Small intestine (tissue), 7 donors: ENCODE measurements around the gene MESD. TPM values are rescaled to one million over a fixed set of nuclear protein-coding genes. Genes with fewer than 3 reads are reported as not detected.
A peak's percentile ranks its signal among the peaks of the same experiment; 100 is the strongest.

Experiments used
- DNase-seq, 2 donors: peaks; one replicate each; pipeline versions ENCODE4 v3.0.0 to v3.0.0-alpha.2; 2013
- FAIRE-seq: peaks from 2 replicates; lab custom pipeline; 2012; peaks lifted over from hg19 to GRCh38; lab: Jason Lieb, UNC
- H3K27ac ChIP-seq, 3 donors: one replicate each; pipeline ENCODE4 v1.5.1; 2013; ENCODE audit warnings: low read length in 2 of 3, mild to moderate bottlenecking in 2 of 3, control low read depth in 1 of 3, inconsistent platforms in 1 of 3, low read depth in 1 of 3, moderate library complexity in 1 of 3
- H3K27me3 ChIP-seq, 3 donors: one replicate each; pipeline ENCODE4 v1.6.1; 2013; ENCODE audit warnings: low read length in 3 of 3, inconsistent platforms in 1 of 3; ENCODE audit not compliant: control insufficient read depth in 3 of 3, insufficient read depth in 3 of 3
- H3K36me3 ChIP-seq, 3 donors: one replicate each; pipeline ENCODE4 v1.6.1; 2013; ENCODE audit warnings: low read length in 3 of 3, inconsistent platforms in 1 of 3, low read depth in 1 of 3, mild to moderate bottlenecking in 1 of 3, moderate library complexity in 1 of 3; ENCODE audit not compliant: control insufficient read depth in 3 of 3, insufficient read depth in 2 of 3
- H3K4me1 ChIP-seq, 3 donors: one replicate each; pipeline ENCODE4 v1.6.1; 2013; ENCODE audit warnings: low read length in 2 of 3, inconsistent platforms in 1 of 3, low read depth in 1 of 3, mild to moderate bottlenecking in 1 of 3, moderate library complexity in 1 of 3; ENCODE audit not compliant: control insufficient read depth in 3 of 3, insufficient read depth in 2 of 3
- H3K4me3 ChIP-seq, 3 donors: one replicate each; pipeline ENCODE4 v1.5.1; 2013; ENCODE audit warnings: low read length in 3 of 3, control low read depth in 1 of 3, inconsistent platforms in 1 of 3, low read depth in 1 of 3, mild to moderate bottlenecking in 1 of 3, moderate library complexity in 1 of 3
- H3K9me3 ChIP-seq, 2 donors: one replicate each; pipeline ENCODE4 v1.6.1; 2013; ENCODE audit warnings: low read depth in 1 of 2, low read length in 1 of 2; ENCODE audit not compliant: control insufficient read depth in 2 of 2, insufficient read depth in 1 of 2
- WGBS, 3 donors: extraction: QIAGEN DNeasy Blood & Tissue Kit; methylation state at CpG; one replicate each; pipeline ENCODE4 v1.1.7; 2013; 5-methylcytosine and 5-hydroxymethylcytosine counted together
- polyA plus RNA-seq, 4 donors: library from polyadenylated mRNA; stranded (reverse) in 3 of 4; unstranded in 1 of 4; fragments of 200-250 nt in 3 of 4; fragments of 120-200 nt in 1 of 4; gene quantifications; one replicate each; pipeline versions ENCODE4 v1.2.1 to v1.2.3, GENCODE V29; 2013
- donor health status: healthy with polysubstance abuse.
- donor health status: control.
- donor health status: control.
- donor health status: Bipolar disorder and iron deficiency.
- donor health status: healthy.

MESD gene
- polyA plus RNA-seq, 4 donors, result 4.7 to 33.9 (median 13.6) TPM

- H3K4me1 ChIP-seq, result peaks cover 0 to 14% (median 4%) of the 10 kb centered on the region in 3 donors
- DNase-seq, result peak; percentile 92 to 96
- peaks cover 0 to 3% of the 10 kb centered on the region in 2 donors for H3K9me3 ChIP-seq
Measured at GRCh38 chr15:81000624-81001151, 11.1 kb upstream of the MESD start, which contains the start of gene TLNRD1. Gene TLNRD1 (plus strand): TSS chr15:81000923. CDS start chr15:81002272, 1,349 bp downstream.

DNA sequence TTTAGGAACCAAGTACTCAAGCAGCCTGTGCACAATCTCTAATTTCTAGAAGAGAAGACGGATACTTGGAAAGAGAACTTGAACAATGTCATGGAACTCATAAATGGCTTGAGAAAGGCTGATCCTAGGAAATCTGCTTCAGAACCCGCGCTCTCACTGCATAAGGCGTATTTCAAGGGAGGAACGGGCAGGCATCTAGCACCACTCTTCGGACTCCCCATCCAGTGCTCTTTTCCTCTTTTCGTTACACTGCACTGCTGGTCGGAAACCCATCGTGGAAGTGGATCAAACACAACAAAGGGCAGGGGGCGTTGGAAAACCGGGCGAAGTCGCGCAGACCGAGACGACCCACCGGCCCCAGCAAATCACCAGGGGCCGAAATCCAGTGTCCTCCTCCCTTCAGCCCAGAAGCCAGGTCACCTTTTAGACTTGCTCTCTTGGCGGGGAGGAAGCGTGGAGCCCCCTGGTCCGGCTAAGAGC, 10.6 kb upstream of the MESD start:
- H3K27me3 ChIP-seq, result no peaks in the 10 kb centered on the region
- DNase-seq (no peak), FAIRE-seq (no peak)
- peaks cover 0 to 9% (median 0%) of the 10 kb centered on the region in 3 donors for H3K36me3 ChIP-seq
- peaks cover 0 to 14% (median 4%) of the 10 kb centered on the region in 3 donors for H3K4me1 ChIP-seq
- peak overlapping the region; percentile 88 to 99 (median 90) for H3K27ac ChIP-seq
- WGBS, 3 donors, result 0 to 1% (median 1%) methylated on average over 21 of the region's 21 CpGs
- H3K9me3 ChIP-seq, result peaks cover 0 to 3% of the 10 kb centered on the region in 2 donors
- peak overlapping the region; percentile 86 to 92 (median 91) for H3K4me3 ChIP-seq

More at GRCh38 chr15:81000624-81001151, 11.1 kb upstream of the MESD start, which contains the start of gene TLNRD1:
- Histone ChIP-seq H3K27ac (peak within 1 kb of the TSS; percentile 88 to 99 (median 95)), H3K4me3 (peak within 1 kb of the TSS; percentile 86 to 92 (median 91)), H3K36me3 (peaks cover 0 to 9% (median 0%) of the 10 kb centered on the region in 3 donors), H3K27me3 (no peaks in the 10 kb centered on the region)
- 0 to 1% (median 0%) methylated on average over 48 to 66 of the region's 66 CpGs for WGBS, 3 donors
- FAIRE-seq, result no peak

- Histone ChIP-seq H3K36me3 (peaks cover 0 to 9% (median 0%) of the 10 kb centered on the region in 3 donors), H3K27me3 (no peaks in the 10 kb centered on the region), H3K4me3 (peak overlapping the region in 2 of 3 donors; percentile 86 to 92), H3K4me1 (peaks cover 0 to 14% (median 4%) of the 10 kb centered on the region in 3 donors), H3K9me3 (peaks cover 0 to 3% of the 10 kb centered on the region in 2 donors), H3K27ac (peak overlapping the region in 2 of 3 donors; percentile 90 to 99)
- WGBS, 3 donors, result 8 to 30% (median 14%) methylated on average over 13 of the region's 13 CpGs
- FAIRE-seq (no peak), DNase-seq (peak; percentile 35 to 80)
Measured at GRCh38 chr15:80999623-81000036, 10.0 kb upstream of the MESD start.

DNA sequence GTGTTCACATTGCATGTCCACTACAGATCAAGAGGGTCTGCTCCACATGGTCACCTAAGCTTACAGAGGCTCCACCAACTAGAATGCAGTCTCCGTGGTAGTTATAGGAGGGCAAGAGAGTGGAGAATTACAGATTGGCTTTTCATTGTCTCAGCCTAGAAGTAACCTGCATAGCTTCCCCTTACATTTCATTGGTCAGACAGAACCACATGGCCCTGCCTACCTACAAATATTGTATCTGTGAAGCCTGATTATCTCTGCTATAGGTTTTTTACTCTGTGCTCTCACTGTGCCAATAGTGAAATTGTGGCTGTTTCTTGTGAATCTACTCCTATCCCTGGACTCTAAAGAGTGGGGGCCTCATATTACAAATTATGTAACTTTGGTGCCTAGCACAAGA, 8.6 kb upstream of the MESD start:
- no peak for FAIRE-seq
- H3K4me3 ChIP-seq, result no peak overlapping the region
- WGBS, 3 donors, result 80 to 81% (median 80%) methylated on average over 1 of the region's 1 CpG
- no peaks in the 10 kb centered on the region for H3K27me3 ChIP-seq
- peaks cover 0 to 7% (median 0%) of the 10 kb centered on the region in 3 donors for H3K36me3 ChIP-seq
- H3K27ac ChIP-seq, result peak overlapping the region in 1 of 3 donors; percentile 53
- peaks cover 0 to 3% of the 10 kb centered on the region in 2 donors for H3K9me3 ChIP-seq
- H3K4me1 ChIP-seq, result peaks cover 0 to 8% (median 4%) of the 10 kb centered on the region in 3 donors
- DNase-seq, result peak; percentile 17 to 31

- Histone ChIP-seq H3K36me3 (peaks cover 0 to 1% (median 0%) of the 10 kb centered on the region in 3 donors), H3K27me3 (no peaks in the 10 kb centered on the region), H3K9me3 (peaks cover 0 to 3% of the 10 kb centered on the region in 2 donors), H3K4me1 (peaks cover 0 to 4% (median 4%) of the 10 kb centered on the region in 3 donors), H3K27ac (no peak overlapping the region), H3K4me3 (no peak overlapping the region)
- FAIRE-seq (no peak), DNase-seq (no peak)
- WGBS, 3 donors, result 95 to 100% (median 97%) methylated on average over 1 of the region's 1 CpG
Measured at GRCh38 chr15:80997692-80998091, 8.1 kb upstream of the MESD start.

GRCh38 chr15:80996247-80996646, 6.6 kb upstream of the MESD start:
- peak; percentile 14 to 34 for DNase-seq
- no peaks in the 10 kb centered on the region for H3K36me3 ChIP-seq
- peaks cover 0 to 3% of the 10 kb centered on the region in 2 donors for H3K9me3 ChIP-seq
- no peak for FAIRE-seq
- no peaks in the 10 kb centered on the region for H3K4me1 ChIP-seq
- H3K27ac ChIP-seq, result no peak overlapping the region
- no peak overlapping the region for H3K4me3 ChIP-seq
- no peaks in the 10 kb centered on the region for H3K27me3 ChIP-seq
- 95% methylated on average over 1 of the region's 1 CpG for WGBS, 3 donors

GRCh38 chr15:80992441-80992840, 2.8 kb upstream of the MESD start:
- Histone ChIP-seq H3K4me1 (peaks cover 0 to 11% (median 5%) of the 10 kb centered on the region in 3 donors), H3K36me3 (no peaks in the 10 kb centered on the region), H3K27me3 (no peaks in the 10 kb centered on the region), H3K9me3 (peaks cover 0 to 3% of the 10 kb centered on the region in 2 donors), H3K4me3 (no peak overlapping the region), H3K27ac (no peak overlapping the region)
- FAIRE-seq (no peak), DNase-seq (no peak)
- WGBS, 3 donors, result 91 to 100% (median 98%) methylated on average over 1 of the region's 1 CpG

GRCh38 chr15:80992006-80992405, 2.4 kb upstream of the MESD start:
- H3K36me3 ChIP-seq, result no peaks in the 10 kb centered on the region
- H3K9me3 ChIP-seq, result peaks cover 0 to 3% of the 10 kb centered on the region in 2 donors
- no peak for DNase-seq
- FAIRE-seq, result no peak
- H3K27ac ChIP-seq, result no peak overlapping the region
- no peak overlapping the region for H3K4me3 ChIP-seq
- H3K27me3 ChIP-seq, result no peaks in the 10 kb centered on the region
- peaks cover 0 to 11% (median 5%) of the 10 kb centered on the region in 3 donors for H3K4me1 ChIP-seq
- 86 to 94% (median 92%) methylated on average over 4 of the region's 4 CpGs for WGBS, 3 donors
